ENCODE results near the gene SERPINB5.

SERPINB5 gene

GRCh38 chr18:63532471-63532870, 55.7 kb downstream of the SERPINB5 start:
- DNase-seq: no peak

GRCh38 chr18:63534615-63535014, 57.9 kb downstream of the SERPINB5 start:
- peak; percentile 42 for DNase-seq

GRCh38 chr18:63539904-63540510, 63.2 kb downstream of the SERPINB5 start:
- DNase-seq: no peak

- DNase-seq: no peak
These were observed 65.3 kb downstream of the SERPINB5 start, which contains the start of gene SERPINB12 for GRCh38 chr18:63542069-63542468. Gene SERPINB12, plus strand, starts transcription at chr18:63542369. Its CDS starts 13,791 bp downstream, at chr18:63556160.

- no peak for DNase-seq
These were observed 67.3 kb downstream of the SERPINB5 start for GRCh38 chr18:63544017-63544416.

- DNase-seq: no peak
These were observed 68.2 kb downstream of the SERPINB5 start for GRCh38 chr18:63545000-63545399.

GRCh38 chr18:63550068-63550467, 73.3 kb downstream of the SERPINB5 start:
- DNase-seq: no peak

GRCh38 chr18:63551769-63552168, 75.0 kb downstream of the SERPINB5 start:
- DNase-seq: no peak

GRCh38 chr18:63552581-63552980, 75.8 kb downstream of the SERPINB5 start:
- DNase-seq: no peak

- peak; percentile 76 for DNase-seq
These were observed 76.3 kb downstream of the SERPINB5 start for GRCh38 chr18:63553081-63553480.

Data from inflammatory macrophage treated with lipopolysaccharide for 4 hours (primary cell).